Testis (tissue), 2 donors: ENCODE measurements around the gene NTM.

Experiments used
- CTCF ChIP-seq, 3 experiments: fragments of 450-650 bp in 2 of 3; fragments of 200-600 bp in 1 of 3; sonication (generic) in 1 of 3; IDR thresholded peaks; one replicate each; pipeline ENCODE4 v1.5.1; 2016 to 2019; ENCODE audit warnings: antibody characterized with exemption in 3 of 3, mild to moderate bottlenecking in 2 of 3, moderate library complexity in 1 of 3
- POLR2A ChIP-seq: fragments of 450-650 bp; IDR thresholded peaks from one replicate; pipeline ENCODE4 v1.6.1; 2017; ENCODE audit warnings: antibody characterized with exemption, mild to moderate bottlenecking, moderate library complexity

GRCh38 chr11:131464461-131464860 is 94.0 kb downstream of the NTM start:
- TF ChIP-seq POLR2A (no peak), CTCF (IDR thresholded peaks at IDR 0.05) (no peak)
